ENCODE results near the gene FAM53C.

- TF ChIP-seq CTCF (IDR thresholded peaks at IDR 0.05) (no peak), POLR2A (IDR thresholded peaks at IDR 0.05) (no peak)
Observed at GRCh38 chr5:138370537-138370936, 32.5 kb downstream of the FAM53C start.
